ENCODE results near the gene CSNK1E. TPM values are rescaled to one million over a fixed set of nuclear protein-coding genes. Genes with fewer than 3 reads are reported as not detected.

The CSNK1E gene
- total and polyA plus RNA-seq, 2 experiments from 2014 or later: 46.9 to 130 TPM

DNA sequence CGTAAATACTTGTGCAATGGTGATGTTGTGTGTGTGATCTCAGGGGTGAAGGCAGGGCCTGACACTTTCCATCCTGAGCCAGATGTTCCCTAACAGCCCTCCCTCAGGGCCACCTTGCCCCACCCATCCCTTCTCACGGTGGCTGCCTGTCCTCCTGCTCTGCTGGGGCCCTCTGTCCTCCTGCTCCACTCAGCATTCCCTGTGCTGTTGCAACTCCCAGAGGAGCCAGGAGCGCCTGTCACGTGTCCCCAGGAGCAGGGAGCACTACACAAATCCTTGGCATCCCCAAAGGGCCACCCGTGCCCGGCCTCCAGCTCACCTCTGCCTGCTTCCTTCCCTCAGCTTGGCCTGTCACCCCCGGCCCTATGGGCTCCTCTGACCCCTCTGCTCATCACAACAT lies 10.2 kb upstream of the CSNK1E start:
- DNase-seq: no peak

DNA sequence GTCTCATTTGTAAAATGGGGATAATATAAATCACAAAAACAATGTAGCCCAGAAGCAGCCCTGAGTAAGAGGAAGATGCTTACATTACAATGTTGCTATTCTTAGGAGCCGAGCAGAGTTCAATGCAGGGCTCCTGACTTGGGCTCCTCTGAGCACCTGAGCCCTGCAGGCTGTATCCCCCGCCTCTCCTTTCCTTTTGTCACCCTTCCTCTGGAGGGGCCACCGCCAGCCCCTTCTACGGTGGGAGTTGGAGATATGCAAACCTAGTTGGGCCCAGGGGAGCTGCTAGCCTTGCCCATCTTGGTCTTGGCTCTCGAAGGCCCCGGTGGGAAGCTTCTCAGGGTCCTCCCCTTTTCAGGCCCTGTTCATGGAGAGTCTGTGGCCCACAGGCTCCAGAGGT lies 8.4 kb upstream of the CSNK1E start:
- Histone ChIP-seq H4K20me1 (ENCODE audit: insufficient read depth) (no peaks in the 10 kb centered on the region), H3K9me3 (ENCODE audit: low read depth) (no peaks in the 10 kb centered on the region), H3K27ac (no peak overlapping the region), H3K4me3 (no peak overlapping the region), H3K79me2 (ENCODE audit: insufficient read depth) (no peaks in the 10 kb centered on the region), H3K4me2 (ENCODE audit: unreplicated experiment) (no peak overlapping the region), H2AFZ (no peak overlapping the region), H3K9me2 (ENCODE audit: insufficient read depth) (no peaks in the 10 kb centered on the region), H3K36me3 (ENCODE audit: low read depth) (no peaks in the 10 kb centered on the region), H3K9ac (no peak overlapping the region), H3K27me3 (replicated peaks; ENCODE audit: insufficient read depth) (no peaks in the 10 kb centered on the region), H3F3A (ENCODE audit: insufficient read depth) (no peaks in the 10 kb centered on the region), H3K4me1 (ENCODE audit: insufficient read depth) (peaks cover 12% of the 10 kb centered on the region)
- in situ Hi-C loops (cut with MboI): no loop called here
- no peak for TF ChIP-seq EZH2phosphoT487 (IDR thresholded peaks at IDR 0.05; ENCODE audit: insufficient read depth, low read depth)
- no peak for TF ChIP-seq EZH2 (IDR thresholded peaks at IDR 0.05; ENCODE audit: insufficient read depth, poor library complexity, severe bottlenecking)
- no peak for DNase-seq
- WGBS, 2 experiments (ENCODE audit: low coverage in 1 of 2, low lambda C conversion rate in 2 of 2, missing lambda C conversion rate in 2 of 2): 83 to 89% methylated on average over 6 of the region's 6 CpGs

More for the DNA sequence above, 10.2 kb upstream of the CSNK1E start:
- H2AFZ ChIP-seq: peak overlapping the region; percentile 53
- H3K4me1 ChIP-seq (ENCODE audit: insufficient read depth): peaks cover 12% of the 10 kb centered on the region
- H4K20me1 ChIP-seq (ENCODE audit: insufficient read depth): no peaks in the 10 kb centered on the region
- H3K9me3 ChIP-seq (ENCODE audit: low read depth): no peaks in the 10 kb centered on the region
- peak overlapping the region; percentile 63 for H3K27ac ChIP-seq
- H3K4me2 ChIP-seq (ENCODE audit: unreplicated experiment): peak overlapping the region; percentile 52
- TF ChIP-seq EZH2 (IDR thresholded peaks at IDR 0.05; ENCODE audit: insufficient read depth, poor library complexity, severe bottlenecking) (no peak), EZH2phosphoT487 (IDR thresholded peaks at IDR 0.05; ENCODE audit: insufficient read depth, low read depth) (no peak)
- H3K4me3 ChIP-seq: peak overlapping the region; percentile 18
- H3K36me3 ChIP-seq (ENCODE audit: low read depth): no peaks in the 10 kb centered on the region
- no peaks in the 10 kb centered on the region for H3K9me2 ChIP-seq (ENCODE audit: insufficient read depth)
- no peaks in the 10 kb centered on the region for H3F3A ChIP-seq (ENCODE audit: insufficient read depth)
- H3K9ac ChIP-seq: peak overlapping the region; percentile 70
- no peaks in the 10 kb centered on the region for H3K27me3 ChIP-seq (replicated peaks; ENCODE audit: insufficient read depth)
- in situ Hi-C loops (cut with MboI): no loop called here
- H3K79me2 ChIP-seq (ENCODE audit: insufficient read depth): no peaks in the 10 kb centered on the region
- 88 to 89% methylated on average over 6 to 7 of the region's 7 CpGs for WGBS, 2 experiments (ENCODE audit: low coverage in 1 of 2, low lambda C conversion rate in 2 of 2, missing lambda C conversion rate in 2 of 2)

DNA sequence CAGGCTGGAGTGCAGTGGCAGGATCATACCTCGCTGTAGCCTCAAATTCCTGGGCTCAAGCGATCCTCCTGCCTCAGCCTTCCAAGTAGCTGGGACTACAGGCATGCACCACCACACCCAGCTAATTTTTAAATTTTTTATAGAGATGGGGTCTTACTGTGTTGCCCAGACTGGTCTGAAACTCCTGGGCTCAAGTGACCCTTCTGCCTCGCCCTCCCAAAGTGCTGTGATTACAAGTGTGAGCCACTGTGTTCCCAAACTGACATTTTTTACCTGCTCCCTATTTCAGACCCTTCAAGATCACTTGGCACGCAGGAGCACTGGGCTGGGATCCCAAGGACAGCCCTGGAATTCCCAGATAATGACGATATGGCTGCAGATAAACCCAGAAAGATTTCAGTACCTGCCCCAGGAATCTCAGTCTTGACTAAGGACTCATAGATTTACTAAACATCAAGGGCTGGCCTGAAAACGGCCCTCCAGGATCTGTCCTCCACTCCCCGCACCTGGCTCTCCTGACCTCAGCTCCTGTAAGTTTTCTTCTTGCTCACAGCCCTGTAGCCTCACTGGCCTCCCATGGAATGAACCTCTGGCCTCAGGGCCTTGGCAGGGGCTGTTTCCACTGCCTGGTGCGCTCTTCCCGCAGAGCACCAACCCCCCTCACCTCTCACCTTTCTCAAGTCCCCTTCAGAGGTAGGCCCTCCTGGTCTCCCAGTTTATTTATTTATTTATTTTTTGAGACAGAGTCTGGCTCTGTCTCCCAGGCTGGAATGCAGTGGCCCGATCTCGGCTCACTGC lies 3.6 kb upstream of the CSNK1E start:
- 90 to 95% methylated on average over 11 of the region's 11 CpGs for WGBS, 2 experiments (ENCODE audit: low coverage in 1 of 2, low lambda C conversion rate in 2 of 2, missing lambda C conversion rate in 2 of 2)
- in situ Hi-C loops (cut with MboI): no loop called here
- no peak for TF ChIP-seq EZH2 (IDR thresholded peaks at IDR 0.05; ENCODE audit: insufficient read depth, poor library complexity, severe bottlenecking)
- no peak for TF ChIP-seq EZH2phosphoT487 (IDR thresholded peaks at IDR 0.05; ENCODE audit: insufficient read depth, low read depth)
- Histone ChIP-seq H3K9me3 (ENCODE audit: low read depth) (no peaks in the 10 kb centered on the region), H3K9me2 (ENCODE audit: insufficient read depth) (no peaks in the 10 kb centered on the region), H2AFZ (no peak overlapping the region), H3K4me3 (no peak overlapping the region), H3K4me1 (ENCODE audit: insufficient read depth) (peaks cover 15% of the 10 kb centered on the region), H3K9ac (no peak overlapping the region), H3K4me2 (ENCODE audit: unreplicated experiment) (no peak overlapping the region), H3K79me2 (ENCODE audit: insufficient read depth) (peaks cover 10% of the 10 kb centered on the region), H4K20me1 (ENCODE audit: insufficient read depth) (no peaks in the 10 kb centered on the region), H3F3A (ENCODE audit: insufficient read depth) (peaks cover 23% of the 10 kb centered on the region), H3K36me3 (ENCODE audit: low read depth) (no peaks in the 10 kb centered on the region), H3K27me3 (replicated peaks; ENCODE audit: insufficient read depth) (no peaks in the 10 kb centered on the region), H3K27ac (no peak overlapping the region)
- no peak for DNase-seq

DNA sequence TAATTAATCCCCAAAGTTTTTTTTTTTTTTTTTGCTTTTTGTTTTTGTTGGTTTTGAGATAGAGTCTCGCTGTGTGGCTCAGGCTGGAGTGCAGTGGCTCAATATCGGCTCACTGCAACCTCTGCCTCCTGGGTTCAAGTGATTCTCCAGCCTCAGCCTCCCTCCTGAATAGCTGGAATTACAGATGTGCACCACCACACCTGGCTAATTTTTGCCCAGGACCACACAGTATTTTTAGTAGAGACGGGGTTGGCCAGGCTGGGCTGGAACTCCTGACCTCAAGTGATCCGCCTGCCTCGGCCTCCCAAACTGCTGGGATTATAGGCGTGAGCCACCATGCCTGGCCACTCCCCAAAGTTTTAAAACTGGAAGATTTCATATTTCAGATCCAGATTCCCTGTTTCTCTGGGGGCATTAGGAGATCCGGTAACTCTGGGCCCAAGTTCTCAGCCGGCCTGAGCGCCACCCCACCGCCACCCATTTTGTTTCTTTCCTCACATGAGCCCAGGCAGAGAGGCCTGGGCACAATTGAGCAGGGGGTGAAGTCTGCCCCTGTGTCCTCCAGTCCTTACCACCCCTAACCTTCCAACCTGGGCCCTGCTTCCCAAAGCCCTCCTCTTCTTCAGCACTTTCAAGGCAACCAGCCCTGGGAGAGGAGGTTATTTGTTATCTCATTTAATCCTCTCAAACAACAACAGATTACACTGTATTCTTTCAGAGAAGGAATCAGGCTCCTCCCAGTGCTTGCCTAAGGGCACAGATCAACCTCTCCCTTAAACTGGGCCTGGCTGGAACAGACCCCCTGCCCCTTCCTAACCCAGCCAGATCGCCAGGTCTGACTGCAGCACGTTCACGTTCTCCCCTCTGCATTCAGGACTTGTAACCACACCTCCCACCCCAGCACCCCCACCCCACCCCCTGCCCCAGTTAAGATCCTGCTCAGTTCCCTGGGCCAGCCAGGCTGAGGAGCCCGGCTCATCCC lies 1.9 kb upstream of the CSNK1E start:
- H3K27me3 ChIP-seq (replicated peaks; ENCODE audit: insufficient read depth): no peaks in the 10 kb centered on the region
- no peaks in the 10 kb centered on the region for H3K36me3 ChIP-seq (ENCODE audit: low read depth)
- WGBS, 2 experiments (ENCODE audit: low coverage in 1 of 2, low lambda C conversion rate in 2 of 2, missing lambda C conversion rate in 2 of 2): 81 to 82% methylated on average over 14 of the region's 14 CpGs
- peaks cover 27% of the 10 kb centered on the region for H3K79me2 ChIP-seq (ENCODE audit: insufficient read depth)
- no peaks in the 10 kb centered on the region for H3K9me2 ChIP-seq (ENCODE audit: insufficient read depth)
- in situ Hi-C loops (cut with MboI): no loop called here
- H3K27ac ChIP-seq: peak overlapping the region; percentile 96
- peaks cover 21% of the 10 kb centered on the region for H3K4me1 ChIP-seq (ENCODE audit: insufficient read depth)
- H3K9me3 ChIP-seq (ENCODE audit: low read depth): no peaks in the 10 kb centered on the region
- TF ChIP-seq EZH2phosphoT487 (IDR thresholded peaks at IDR 0.05; ENCODE audit: insufficient read depth, low read depth): no peak
- TF ChIP-seq EZH2 (IDR thresholded peaks at IDR 0.05; ENCODE audit: insufficient read depth, poor library complexity, severe bottlenecking): no peak
- peak overlapping the region; percentile 93 for H3K4me2 ChIP-seq (ENCODE audit: unreplicated experiment)
- H3F3A ChIP-seq (ENCODE audit: insufficient read depth): peaks cover 39% of the 10 kb centered on the region
- peak overlapping the region; percentile 73; the same call in 1 of the 2 replicates for H3K4me3 ChIP-seq
- H2AFZ ChIP-seq: peak overlapping the region; percentile 88
- H3K9ac ChIP-seq: peak overlapping the region; percentile 95
- no peak for DNase-seq
- no peaks in the 10 kb centered on the region for H4K20me1 ChIP-seq (ENCODE audit: insufficient read depth)

All from GM23248 (cell line).